Smooth muscle cell (in vitro differentiated cells): ENCODE measurements around the gene NEDD4L. TPM values are rescaled to one million over a fixed set of nuclear protein-coding genes. Genes with fewer than 3 reads are reported as not detected.

Experiments used
- DNase-seq: peaks from one replicate; lab custom pipeline; 2025; ENCODE audit not compliant: unreplicated experiment; lab: John Stamatoyannopoulos, UW
- H2AFZ ChIP-seq: fragments of 200-600 bp; sonication (generic); 2 replicates; pipeline ENCODE4 v1.6.0; 2016; ENCODE audit warnings: antibody characterized with exemption, low read depth, mild to moderate bottlenecking
- H3F3A ChIP-seq: fragments of 200-600 bp; sonication (generic); 2 replicates; pipeline ENCODE4 v1.6.0; 2017; ENCODE audit warnings: antibody characterized with exemption, low read depth
- H3K27ac ChIP-seq: fragments of 200-600 bp; sonication (generic); 2 replicates; pipeline ENCODE4 v1.5.1; 2016; ENCODE audit warnings: low read depth, mild to moderate bottlenecking
- H3K27me3 ChIP-seq: fragments of 200-600 bp; sonication (generic); 2 replicates; pipeline ENCODE4 v1.6.1; 2016; ENCODE audit warnings: low read depth, mild to moderate bottlenecking
- H3K36me3 ChIP-seq: fragments of 200-600 bp; sonication (generic); 2 replicates; pipeline ENCODE4 v1.5.1; 2016; ENCODE audit warnings: low read depth
- H3K4me1 ChIP-seq: fragments of 200-600 bp; sonication (generic); 2 replicates; pipeline ENCODE4 v1.5.1; 2016; ENCODE audit warnings: low read depth
- H3K4me2 ChIP-seq: fragments of 200-600 bp; sonication (generic); 2 replicates; pipeline ENCODE4 v1.6.0; 2016; ENCODE audit warnings: mild to moderate bottlenecking
- H3K4me3 ChIP-seq: fragments of 200-600 bp; sonication (generic); 2 replicates; pipeline ENCODE4 v1.5.1; 2016; ENCODE audit warnings: mild to moderate bottlenecking
- H3K79me2 ChIP-seq: fragments of 200-600 bp; sonication (generic); 2 replicates; pipeline ENCODE4 v1.6.0; 2016; ENCODE audit warnings: low read depth, mild to moderate bottlenecking
- H3K9ac ChIP-seq: fragments of 200-600 bp; sonication (generic); 2 replicates; pipeline ENCODE4 v1.6.0; 2016; ENCODE audit warnings: low read depth
- H3K9me3 ChIP-seq: fragments of 200-600 bp; sonication (generic); replicated peaks from 2 replicates; pipeline ENCODE4 v1.5.1; 2016; ENCODE audit warnings: low read depth
- H4K20me1 ChIP-seq: fragments of 200-600 bp; sonication (generic); 2 replicates; pipeline ENCODE4 v1.6.0; 2016; ENCODE audit warnings: low read depth
- CTCF ChIP-seq: fragments of 200-600 bp; sonication (generic); IDR thresholded peaks from 2 replicates; pipeline ENCODE4 v1.5.1; 2017; ENCODE audit warnings: borderline replicate concordance, mild to moderate bottlenecking, antibody characterized with exemption; ENCODE audit not compliant: insufficient read depth, poor library complexity, severe bottlenecking
- WGBS: methylation state at CpG from one replicate; pipeline ENCODE4 v1.1.7; 2016; ENCODE audit warnings: low lambda C conversion rate; 5-methylcytosine and 5-hydroxymethylcytosine counted together
- polyA plus RNA-seq: library from polyadenylated mRNA; unstranded; fragments of >200 nt; fragmentation: Nextera tagmentation; extraction: Ambion mirVana; gene quantifications from 2 replicates; pipeline ENCODE4 v1.2.1, GENCODE V29; 2016
- total RNA-seq: library from RNA; depleted of rRNA; stranded (reverse); fragments of >200 nt; gene quantifications from 2 replicates; pipeline ENCODE4 v1.2.3, GENCODE V29; 2014

The NEDD4L gene
- total and polyA plus RNA-seq, 2 experiments from 2014 or later: 8.7 to 41.3 TPM

- H3K36me3 ChIP-seq: no peaks in the 10 kb centered on the region
- H4K20me1 ChIP-seq: peaks cover 3% of the 10 kb centered on the region
- no peak overlapping the region for H3K4me2 ChIP-seq
- WGBS: 84% methylated on average over 3 of the region's 3 CpGs
- no peaks in the 10 kb centered on the region for H3F3A ChIP-seq
- H3K9me3 ChIP-seq: no peaks in the 10 kb centered on the region
- TF ChIP-seq CTCF: no peak
- H3K4me3 ChIP-seq: no peak overlapping the region
- H3K4me1 ChIP-seq: peaks cover 6% of the 10 kb centered on the region
- no peak overlapping the region for H2AFZ ChIP-seq
- no peak overlapping the region for H3K9ac ChIP-seq
- no peaks in the 10 kb centered on the region for H3K27me3 ChIP-seq
- no peak for DNase-seq
- no peaks in the 10 kb centered on the region for H3K79me2 ChIP-seq
- no peak overlapping the region for H3K27ac ChIP-seq
Measured at GRCh38 chr18:58136879-58137278, 92.9 kb downstream of the NEDD4L start.

- H3K79me2 ChIP-seq: no peaks in the 10 kb centered on the region
- no peak for DNase-seq
- peaks cover 6% of the 10 kb centered on the region for H3K4me1 ChIP-seq
- 88% methylated on average over 8 of the region's 8 CpGs for WGBS
- no peak for TF ChIP-seq CTCF
- no peaks in the 10 kb centered on the region for H3F3A ChIP-seq
- H3K4me2 ChIP-seq: no peak overlapping the region
- no peak overlapping the region for H3K27ac ChIP-seq
- peaks cover 3% of the 10 kb centered on the region for H4K20me1 ChIP-seq
- H2AFZ ChIP-seq: no peak overlapping the region
- H3K36me3 ChIP-seq: no peaks in the 10 kb centered on the region
- no peaks in the 10 kb centered on the region for H3K9me3 ChIP-seq
- no peaks in the 10 kb centered on the region for H3K27me3 ChIP-seq
- no peak overlapping the region for H3K9ac ChIP-seq
- no peak overlapping the region for H3K4me3 ChIP-seq
Measured at GRCh38 chr18:58139459-58140386, 95.7 kb downstream of the NEDD4L start.

GRCh38 chr18:58140387-58141325 lies 96.6 kb downstream of the NEDD4L start:
- no peaks in the 10 kb centered on the region for H3K9me3 ChIP-seq
- H3K79me2 ChIP-seq: no peaks in the 10 kb centered on the region
- H3K4me2 ChIP-seq: no peak overlapping the region
- H3K4me3 ChIP-seq: no peak overlapping the region
- no peaks in the 10 kb centered on the region for H3F3A ChIP-seq
- no peaks in the 10 kb centered on the region for H3K27me3 ChIP-seq
- no peak overlapping the region for H3K27ac ChIP-seq
- TF ChIP-seq CTCF: no peak
- no peaks in the 10 kb centered on the region for H4K20me1 ChIP-seq
- no peak overlapping the region for H3K9ac ChIP-seq
- H3K4me1 ChIP-seq: peaks cover under 1% of the 10 kb centered on the region
- no peaks in the 10 kb centered on the region for H3K36me3 ChIP-seq
- no peak overlapping the region for H2AFZ ChIP-seq
- no peak for DNase-seq
- WGBS: 79% methylated on average over 12 of the region's 12 CpGs
